Measurements from ENCODE around the gene DPY19L1.
"Not testable (repeated sequence)": the region's sequence is repeated elsewhere in the genome, so short reads cannot be mapped to it uniquely, and the experiment has no call there.

DPY19L1 gene

DNA sequence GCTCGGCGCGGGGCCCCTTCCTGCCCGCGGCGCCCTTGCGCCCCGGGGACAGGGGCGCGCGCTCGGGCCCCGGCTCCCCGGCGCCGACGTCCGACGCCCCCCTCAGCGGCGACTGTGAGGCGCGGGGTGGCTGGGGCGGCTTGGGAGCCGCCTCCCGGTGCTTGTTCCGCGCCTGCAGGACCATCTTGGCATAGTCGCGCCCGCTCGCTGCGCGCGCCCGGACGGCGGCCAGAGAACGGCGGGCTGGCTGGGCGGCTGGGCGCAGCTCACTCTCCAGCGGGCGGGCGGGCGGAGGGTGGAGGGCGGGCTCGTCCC, at the start of gene DPY19L1:
Gene DPY19L1 (minus strand): TSS at position 275 of the 315 bp plus-strand sequence. CDS start 91 bp downstream, at position 184.
- DNase-seq (ENCODE audit: low read depth, low spot score) = no peak

DNA sequence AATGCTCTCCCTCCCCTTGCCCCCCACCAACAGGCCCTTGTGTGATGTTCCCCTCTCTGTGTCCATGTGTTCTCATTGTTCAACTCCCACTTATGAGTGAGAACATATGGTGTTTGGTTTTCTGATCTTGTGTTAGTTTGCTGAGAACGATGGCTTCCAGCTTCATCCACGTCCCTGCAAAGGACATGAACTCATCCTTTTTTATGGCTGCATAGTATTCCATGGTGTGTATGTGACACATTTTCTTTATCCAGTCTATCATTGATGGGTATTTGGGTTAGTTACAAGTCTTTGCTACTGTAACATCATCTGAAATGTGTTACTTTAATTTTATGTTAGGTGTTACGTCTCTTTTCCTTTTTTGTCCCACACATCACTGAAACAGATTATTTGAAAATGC, 42.2 kb upstream of the DPY19L1 start:
- DNase-seq (ENCODE audit: low read depth, low spot score) = not testable (repeated sequence)

DNA sequence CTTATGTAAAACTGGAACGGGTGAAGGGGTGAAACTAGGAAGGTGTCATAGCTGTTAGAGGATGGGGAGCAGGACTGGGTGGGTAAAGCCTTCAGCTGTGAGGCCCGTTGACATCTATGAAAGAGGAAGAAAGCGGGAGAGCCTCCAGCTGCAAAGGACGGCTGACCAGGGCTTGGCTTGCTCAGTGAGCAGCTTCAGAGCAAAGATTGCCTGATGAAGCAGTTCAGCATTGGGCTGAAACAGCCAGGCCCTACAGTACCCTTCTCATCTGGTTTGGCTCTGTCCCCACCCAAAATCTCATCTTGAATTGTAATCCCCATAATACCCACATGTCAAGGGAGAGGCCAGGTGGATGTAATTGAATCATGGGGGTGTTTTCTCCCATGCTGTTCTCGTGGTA, 36.7 kb upstream of the DPY19L1 start:
- not testable (repeated sequence) for DNase-seq (ENCODE audit: low read depth, low spot score)

DNA sequence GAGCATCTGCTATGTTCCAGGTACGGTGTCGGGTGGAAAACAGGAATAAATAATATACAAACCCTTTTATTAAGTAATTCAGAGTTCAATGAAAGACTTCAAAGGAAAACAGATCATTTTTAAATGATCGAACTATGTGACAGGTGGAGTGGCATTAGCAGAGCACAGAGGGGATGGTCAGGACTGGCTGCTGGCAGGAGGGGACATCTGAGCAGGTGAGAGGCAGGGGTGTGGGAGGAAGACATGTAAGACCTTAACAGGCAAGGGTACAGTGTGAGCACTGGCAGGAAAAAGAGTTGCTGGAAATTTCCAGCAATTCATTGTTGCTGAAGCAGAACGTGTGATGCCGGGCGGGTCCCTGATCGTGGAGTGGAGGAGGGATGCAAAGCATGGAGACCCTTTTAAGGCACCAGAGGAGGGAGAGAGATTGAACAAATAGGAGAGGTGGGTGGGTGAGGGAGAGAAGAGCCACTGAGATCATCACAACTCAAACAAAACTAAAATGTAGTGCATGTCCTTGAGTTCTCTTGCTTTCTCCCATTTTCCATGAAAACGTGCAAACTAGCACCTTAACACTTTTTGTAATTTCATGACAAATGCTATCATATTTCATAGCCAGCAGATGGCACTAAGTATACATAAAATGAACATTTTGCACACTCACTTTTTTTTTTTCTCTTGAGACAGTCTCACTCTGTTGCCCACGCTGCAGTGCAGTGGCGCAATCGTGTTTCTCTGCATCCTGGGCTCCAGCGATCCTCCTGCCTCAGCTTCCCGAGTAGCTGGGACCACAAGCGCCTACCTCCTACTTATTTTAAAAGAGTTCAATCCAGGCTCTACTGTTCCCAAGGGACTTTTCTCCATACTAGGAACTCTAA, 35.9 kb upstream of the DPY19L1 start:
- peak; percentile 8 for DNase-seq (ENCODE audit: low read depth, low spot score)

DNA sequence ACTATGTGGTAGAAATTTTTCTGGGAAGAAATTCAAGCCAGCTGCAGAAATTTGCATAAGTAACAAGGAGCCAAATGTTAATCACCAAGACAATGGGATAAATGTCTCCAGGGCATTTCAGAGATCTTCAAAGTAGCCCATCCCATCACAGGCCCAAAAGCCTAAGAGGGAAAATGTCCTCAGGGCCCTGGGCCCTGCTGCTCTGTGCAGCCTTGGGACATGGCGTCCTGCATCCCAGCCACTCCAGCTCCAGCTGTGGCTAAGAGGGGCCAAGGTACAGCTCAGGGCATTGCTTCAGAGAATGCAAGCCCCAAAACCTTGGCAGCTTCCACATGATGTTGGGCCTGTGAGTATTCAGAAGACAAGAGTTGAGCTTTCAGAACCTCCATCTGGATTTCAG, 31.8 kb upstream of the DPY19L1 start:
- not testable (repeated sequence) for DNase-seq (ENCODE audit: low read depth, low spot score)

GRCh38 chr7:35065382-35065781, 28.1 kb upstream of the DPY19L1 start:
- not testable (repeated sequence) for DNase-seq (ENCODE audit: low read depth, low spot score)

GRCh38 chr7:35058571-35058970, 21.3 kb upstream of the DPY19L1 start:
- not testable (repeated sequence) for DNase-seq (ENCODE audit: low read depth, low spot score)

- DNase-seq (ENCODE audit: low read depth, low spot score) = not testable (repeated sequence)
These were observed 20.5 kb upstream of the DPY19L1 start for GRCh38 chr7:35057505-35058451.

- not testable (repeated sequence) for DNase-seq (ENCODE audit: low read depth, low spot score)
These were observed 18.4 kb upstream of the DPY19L1 start for GRCh38 chr7:35055733-35056132.

GRCh38 chr7:35053488-35054175, 16.3 kb upstream of the DPY19L1 start:
- DNase-seq (ENCODE audit: low read depth, low spot score) = peak; percentile 45

DNA sequence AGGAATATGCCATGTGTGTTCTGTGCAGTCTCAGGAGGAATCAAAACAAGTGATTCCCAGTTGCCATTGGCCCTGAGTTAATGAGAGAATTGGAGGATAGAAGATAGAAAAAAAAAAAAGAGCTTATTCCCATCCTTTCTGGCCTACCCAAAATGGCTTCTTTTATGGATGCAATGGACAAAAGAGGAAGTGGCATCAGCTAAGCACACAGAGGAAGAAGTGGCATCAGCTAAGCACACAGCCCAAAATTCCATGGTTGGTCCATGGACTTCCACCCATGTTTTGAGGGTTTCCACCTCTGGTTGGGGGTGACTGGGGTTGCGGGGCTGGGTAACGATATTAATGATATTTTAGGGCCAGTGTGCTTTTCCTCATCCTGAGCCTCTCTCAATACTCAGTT, 11.1 kb upstream of the DPY19L1 start:
- DNase-seq (ENCODE audit: low read depth, low spot score) = not testable (repeated sequence)

DNA sequence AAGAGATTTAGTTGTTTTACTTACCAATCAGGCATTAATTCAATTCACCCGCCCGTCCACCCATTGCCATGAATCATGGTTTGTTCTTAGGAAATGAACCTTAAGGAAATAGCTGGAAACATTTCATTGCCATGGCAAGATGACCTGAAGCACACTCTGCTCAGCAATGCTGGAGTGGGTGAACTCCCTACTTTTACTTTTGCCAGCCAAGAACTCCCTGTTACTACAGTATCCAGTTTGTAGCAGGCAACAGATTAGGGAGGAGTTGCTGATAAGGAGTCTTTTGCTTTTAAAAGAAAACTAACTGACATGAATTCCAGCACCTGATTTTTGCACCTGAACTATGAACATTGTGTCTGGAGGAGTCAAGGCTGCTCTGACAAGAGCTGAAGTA, 10.6 kb upstream of the DPY19L1 start:
- peak; percentile 28 for DNase-seq (ENCODE audit: low read depth, low spot score)

DNA sequence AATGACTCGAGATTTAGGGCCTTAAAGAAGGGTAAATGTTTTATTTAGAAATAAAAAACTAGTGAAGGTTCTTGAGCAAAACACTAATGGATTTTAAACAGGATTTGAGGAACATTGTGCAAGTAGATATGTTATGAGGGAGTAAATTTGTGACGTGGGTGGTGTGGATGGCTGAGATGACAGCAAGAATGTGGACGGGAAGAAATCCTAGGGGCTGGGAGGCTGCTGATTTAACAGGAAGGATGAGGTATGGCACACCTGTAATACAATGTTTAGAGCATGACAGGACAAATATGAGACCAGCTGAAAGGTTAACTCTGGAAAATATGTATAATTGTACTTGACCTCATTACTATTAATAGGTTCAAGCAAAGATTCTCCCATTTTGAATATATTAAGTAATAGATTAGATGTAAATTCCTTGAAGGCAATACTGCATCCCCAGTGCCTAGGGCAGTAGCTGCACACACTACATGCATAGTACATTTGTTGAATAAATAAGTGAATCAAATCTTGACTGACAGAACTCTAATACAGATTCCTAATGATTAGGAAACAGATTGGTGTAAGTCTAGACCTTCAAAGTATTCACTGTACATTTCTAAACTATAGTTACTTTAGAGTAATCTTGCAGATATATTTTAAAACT, 10.1 kb upstream of the DPY19L1 start:
- not testable (repeated sequence) for DNase-seq (ENCODE audit: low read depth, low spot score)

GRCh38 chr7:35043301-35043700, 6.0 kb upstream of the DPY19L1 start:
- not testable (repeated sequence) for DNase-seq (ENCODE audit: low read depth, low spot score)

DNA sequence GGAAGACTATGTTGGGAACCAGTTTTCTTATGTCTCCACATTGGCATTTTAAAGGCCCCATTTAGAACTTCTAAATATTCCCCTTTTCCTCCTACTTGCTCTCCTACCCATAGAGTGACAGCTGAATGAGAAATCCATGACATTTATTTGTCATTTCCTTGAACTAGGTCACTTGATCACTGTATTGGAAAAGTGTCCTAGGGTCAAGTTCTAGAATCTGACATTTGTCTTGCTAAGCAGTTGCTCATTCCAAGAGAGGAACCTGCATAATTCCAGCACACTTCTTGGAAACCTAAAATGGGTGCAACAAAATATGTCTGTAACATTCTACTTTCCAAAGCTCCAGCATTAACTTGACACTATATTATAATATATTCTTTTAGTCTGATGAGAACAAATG, 3.6 kb upstream of the DPY19L1 start:
- no peak for DNase-seq (ENCODE audit: low read depth, low spot score)

- no peak for DNase-seq (ENCODE audit: low read depth, low spot score)
These were observed 2.1 kb upstream of the DPY19L1 start for GRCh38 chr7:35039343-35039742.

DNA sequence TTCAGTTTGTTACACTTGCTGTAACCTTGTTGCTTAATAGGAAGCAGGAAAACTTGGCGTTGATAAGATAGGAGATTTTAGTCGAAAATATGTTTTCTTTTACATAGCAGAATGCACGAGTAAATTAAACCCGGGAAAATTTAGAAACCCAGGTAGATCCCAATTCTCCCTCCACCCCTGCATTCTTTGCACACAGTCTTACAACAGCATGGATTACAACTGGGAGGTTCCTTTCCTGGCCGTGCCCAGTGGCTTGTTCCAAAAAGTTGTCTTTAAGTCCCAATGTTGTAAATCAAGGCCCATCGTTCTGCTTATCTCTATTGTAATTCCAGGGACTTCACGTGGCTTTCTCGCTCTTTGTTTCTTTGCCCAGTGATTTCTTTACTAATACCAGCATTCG, 1.1 kb upstream of the DPY19L1 start:
- no peak for DNase-seq (ENCODE audit: low read depth, low spot score)

GRCh38 chr7:35037526-35038341, 449 bp upstream of the DPY19L1 start:
- DNase-seq (ENCODE audit: low read depth, low spot score) = peak; percentile 99

GRCh38 chr7:35036361-35037171, 719 bp downstream of the DPY19L1 start:
- peak; percentile 85 for DNase-seq (ENCODE audit: low read depth, low spot score)

All from astrocyte of the hippocampus (primary cell).